A673 (cell line): ENCODE data around the gene COL5A1.

Source experiments
- EZH2 ChIP-seq: fragments of 200-600 bp; sonication (generic); IDR thresholded peaks from 2 replicates; pipeline ENCODE4 v1.6.1; 2017; ENCODE audit warnings: borderline replicate concordance, low read depth, mild to moderate bottlenecking, mixed read lengths, antibody characterized with exemption, low read length; ENCODE audit not compliant: poor library complexity, severe bottlenecking
- TF ChIP-seq, protein P1 (sequence below): fragments of 300-800, 200-600 bp; sonication (generic); conservative IDR thresholded peaks from 2 replicates; pipeline ENCODE4 v1.5.1; 2017; ENCODE audit warnings: low read depth, mild to moderate bottlenecking, antibody characterized with exemption, low read length, moderate library complexity, mixed read lengths

DNA sequence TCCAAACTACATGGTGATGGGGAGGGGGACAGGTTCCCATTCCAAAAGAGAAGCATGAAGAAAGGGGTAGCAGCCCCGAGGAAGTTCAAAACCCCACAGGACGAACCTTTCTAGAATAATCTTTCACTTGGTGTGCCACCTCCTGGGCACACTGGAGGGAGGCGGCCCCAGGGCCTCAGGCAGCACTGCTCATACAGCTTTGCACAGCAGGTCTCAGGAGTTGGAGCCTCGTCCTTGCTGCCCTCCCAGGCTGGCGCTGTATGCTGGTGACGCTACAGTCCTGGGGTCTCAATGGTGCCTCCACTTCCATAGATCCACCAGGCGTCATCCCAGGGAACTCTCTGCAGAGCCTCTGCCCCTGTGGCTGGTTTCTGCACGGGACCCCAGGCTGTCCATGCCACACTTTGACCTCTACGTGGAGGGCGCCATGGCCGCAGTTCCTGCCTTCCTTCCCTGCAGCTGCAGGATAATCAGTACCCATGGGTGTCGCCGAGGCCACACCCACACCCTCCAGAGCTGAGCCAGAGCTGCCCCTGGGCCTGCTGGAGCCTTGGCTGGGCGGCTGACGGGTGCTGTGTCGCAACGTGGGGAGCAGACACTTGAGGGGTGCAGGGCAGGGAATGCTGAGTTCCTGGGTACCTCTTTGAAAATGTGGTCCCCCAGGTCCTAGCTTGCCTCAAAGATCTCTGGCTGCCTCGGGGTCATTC is 95.3 kb downstream of the COL5A1 start:
- TF ChIP-seq, protein P1, sequence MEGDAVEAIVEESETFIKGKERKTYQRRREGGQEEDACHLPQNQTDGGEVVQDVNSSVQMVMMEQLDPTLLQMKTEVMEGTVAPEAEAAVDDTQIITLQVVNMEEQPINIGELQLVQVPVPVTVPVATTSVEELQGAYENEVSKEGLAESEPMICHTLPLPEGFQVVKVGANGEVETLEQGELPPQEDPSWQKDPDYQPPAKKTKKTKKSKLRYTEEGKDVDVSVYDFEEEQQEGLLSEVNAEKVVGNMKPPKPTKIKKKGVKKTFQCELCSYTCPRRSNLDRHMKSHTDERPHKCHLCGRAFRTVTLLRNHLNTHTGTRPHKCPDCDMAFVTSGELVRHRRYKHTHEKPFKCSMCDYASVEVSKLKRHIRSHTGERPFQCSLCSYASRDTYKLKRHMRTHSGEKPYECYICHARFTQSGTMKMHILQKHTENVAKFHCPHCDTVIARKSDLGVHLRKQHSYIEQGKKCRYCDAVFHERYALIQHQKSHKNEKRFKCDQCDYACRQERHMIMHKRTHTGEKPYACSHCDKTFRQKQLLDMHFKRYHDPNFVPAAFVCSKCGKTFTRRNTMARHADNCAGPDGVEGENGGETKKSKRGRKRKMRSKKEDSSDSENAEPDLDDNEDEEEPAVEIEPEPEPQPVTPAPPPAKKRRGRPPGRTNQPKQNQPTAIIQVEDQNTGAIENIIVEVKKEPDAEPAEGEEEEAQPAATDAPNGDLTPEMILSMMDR = no peak
- no peak for TF ChIP-seq EZH2
